GM12892 (cell line): ENCODE results near the gene ANO2.

ENCODE experiments used
- POLR2A ChIP-seq: IDR thresholded peaks from 2 replicates; pipeline ENCODE4 v1.6.1; 2011; ENCODE audit warnings: low read depth, low read length, control low read depth
- POLR2AphosphoS5 ChIP-seq: IDR thresholded peaks from 2 replicates; pipeline ENCODE4 v1.6.1; 2011; ENCODE audit warnings: low read depth, low read length, control low read depth

- TF ChIP-seq POLR2A (no peak), POLR2AphosphoS5 (no peak)
These were observed 28.2 kb downstream of the ANO2 start for GRCh38 chr12:5916785-5917290.
